IPS-18c (cell line): ENCODE measurements around the gene EEFSEC.

ENCODE experiments used
- H3K4me3 ChIP-seq: 2 replicates; pipeline ENCODE4 v1.7.0; 2013; ENCODE audit warnings: low read depth, mild to moderate bottlenecking, low read length, moderate library complexity; ENCODE audit not compliant: insufficient read depth
- H3K9me3 ChIP-seq: one replicate; pipeline ENCODE4 v1.6.1; 2013; ENCODE audit warnings: mild to moderate bottlenecking, low read length, moderate library complexity; ENCODE audit not compliant: control insufficient read depth, insufficient read depth

Gene EEFSEC

GRCh38 chr3:128351546-128351945 lies 198.3 kb downstream of the EEFSEC start:
- H3K4me3 ChIP-seq, result no peak overlapping the region

GRCh38 chr3:128352326-128352725 lies 199.0 kb downstream of the EEFSEC start:
- Histone ChIP-seq H3K9me3 (no peaks in the 10 kb centered on the region), H3K4me3 (no peak overlapping the region)

More at GRCh38 chr3:128351546-128351945, 198.3 kb downstream of the EEFSEC start:
- no peaks in the 10 kb centered on the region for H3K9me3 ChIP-seq

- Histone ChIP-seq H3K9me3 (no peaks in the 10 kb centered on the region), H3K4me3 (no peak overlapping the region)
Observed at GRCh38 chr3:128353361-128353965, 200.2 kb downstream of the EEFSEC start.

- Histone ChIP-seq H3K9me3 (no peaks in the 10 kb centered on the region), H3K4me3 (no peak overlapping the region)
Observed at GRCh38 chr3:128353991-128354687, 200.9 kb downstream of the EEFSEC start.

GRCh38 chr3:128354788-128355542 lies 201.7 kb downstream of the EEFSEC start:
- no peaks in the 10 kb centered on the region for H3K9me3 ChIP-seq
- H3K4me3 ChIP-seq, result no peak overlapping the region

GRCh38 chr3:128355543-128355919 lies 202.2 kb downstream of the EEFSEC start:
- Histone ChIP-seq H3K4me3 (no peak overlapping the region), H3K9me3 (no peaks in the 10 kb centered on the region)

GRCh38 chr3:128356822-128357221 lies 203.5 kb downstream of the EEFSEC start:
- no peaks in the 10 kb centered on the region for H3K9me3 ChIP-seq
- no peak overlapping the region for H3K4me3 ChIP-seq

GRCh38 chr3:128357538-128357937 lies 204.3 kb downstream of the EEFSEC start:
- Histone ChIP-seq H3K9me3 (no peaks in the 10 kb centered on the region), H3K4me3 (no peak overlapping the region)

- Histone ChIP-seq H3K4me3 (no peak overlapping the region), H3K9me3 (no peaks in the 10 kb centered on the region)
Observed at GRCh38 chr3:128358156-128358895, 205.0 kb downstream of the EEFSEC start.

GRCh38 chr3:128359060-128359664 lies 205.9 kb downstream of the EEFSEC start:
- Histone ChIP-seq H3K9me3 (no peaks in the 10 kb centered on the region), H3K4me3 (no peak overlapping the region)

GRCh38 chr3:128359846-128360642 lies 206.8 kb downstream of the EEFSEC start:
- H3K9me3 ChIP-seq, result no peaks in the 10 kb centered on the region

GRCh38 chr3:128360705-128361271 lies 207.5 kb downstream of the EEFSEC start:
- no peak overlapping the region for H3K4me3 ChIP-seq
- no peaks in the 10 kb centered on the region for H3K9me3 ChIP-seq

More at GRCh38 chr3:128359846-128360642, 206.8 kb downstream of the EEFSEC start:
- no peak overlapping the region for H3K4me3 ChIP-seq

GRCh38 chr3:128362026-128362965 lies 209.0 kb downstream of the EEFSEC start:
- H3K4me3 ChIP-seq, result no peak overlapping the region
- no peaks in the 10 kb centered on the region for H3K9me3 ChIP-seq

- H3K4me3 ChIP-seq, result no peak overlapping the region
- no peaks in the 10 kb centered on the region for H3K9me3 ChIP-seq
Observed at GRCh38 chr3:128364291-128364690, 211.0 kb downstream of the EEFSEC start.

- H3K9me3 ChIP-seq, result no peaks in the 10 kb centered on the region
- H3K4me3 ChIP-seq, result no peak overlapping the region
Observed at GRCh38 chr3:128364808-128365360, 211.6 kb downstream of the EEFSEC start.
